ENCODE measurements around the gene TMCC2. TPM values are rescaled to one million over a fixed set of nuclear protein-coding genes. Genes with fewer than 3 reads are reported as not detected.

Gene TMCC2
- total RNA-seq, 1 donor from 2014 or later, result 6.8 TPM

- no peaks in the 10 kb centered on the region for H3K9me3 Mint-ChIP-seq
- H3K27me3 Mint-ChIP-seq (ENCODE audit: low read depth), result no peaks in the 10 kb centered on the region
- DNase-seq (ENCODE audit: low spot score in 2 of 2, unreplicated experiment in 2 of 2), result no peak
- H3K4me1 Mint-ChIP-seq, result peaks cover 72% of the 10 kb centered on the region
- TF ChIP-seq CTCF (IDR thresholded peaks at IDR 0.05; ENCODE audit: unreplicated experiment), result no peak
- H3K4me3 Mint-ChIP-seq, result no peak overlapping the region
- no peaks in the 10 kb centered on the region for H3K36me3 Mint-ChIP-seq
- no peak overlapping the region for H3K27ac Mint-ChIP-seq
These were observed 88.4 kb downstream of the TMCC2 start for GRCh38 chr1:205316161-205316566.

- no peak for TF ChIP-seq CTCF (IDR thresholded peaks at IDR 0.05; ENCODE audit: unreplicated experiment)
- no peaks in the 10 kb centered on the region for H3K9me3 Mint-ChIP-seq
- peak overlapping the region; percentile 60 for H3K27ac Mint-ChIP-seq
- no peak overlapping the region for H3K4me3 Mint-ChIP-seq
- peaks cover 79% of the 10 kb centered on the region for H3K4me1 Mint-ChIP-seq
- H3K27me3 Mint-ChIP-seq (ENCODE audit: low read depth), result no peaks in the 10 kb centered on the region
- DNase-seq (ENCODE audit: low spot score in 2 of 2, unreplicated experiment in 2 of 2), result peak; percentile 47 to 64
- H3K36me3 Mint-ChIP-seq, result no peaks in the 10 kb centered on the region
These were observed 89.7 kb downstream of the TMCC2 start for GRCh38 chr1:205317311-205317917.

- Mint-ChIP-seq H3K27ac (peak overlapping the region; percentile 59), H3K27me3 (ENCODE audit: low read depth) (no peaks in the 10 kb centered on the region), H3K36me3 (no peaks in the 10 kb centered on the region), H3K4me3 (peak overlapping the region; percentile 31), H3K9me3 (no peaks in the 10 kb centered on the region), H3K4me1 (peaks cover 70% of the 10 kb centered on the region)
- no peak for DNase-seq (ENCODE audit: low spot score in 2 of 2, unreplicated experiment in 2 of 2)
- TF ChIP-seq CTCF (IDR thresholded peaks at IDR 0.05; ENCODE audit: unreplicated experiment), result no peak
These were observed 90.7 kb downstream of the TMCC2 start for GRCh38 chr1:205318231-205318991.

- no peak overlapping the region for H3K27ac Mint-ChIP-seq
- H3K27me3 Mint-ChIP-seq (ENCODE audit: low read depth), result no peaks in the 10 kb centered on the region
- no peaks in the 10 kb centered on the region for H3K36me3 Mint-ChIP-seq
- H3K4me1 Mint-ChIP-seq, result peaks cover 60% of the 10 kb centered on the region
- H3K4me3 Mint-ChIP-seq, result peak overlapping the region; percentile 43
- DNase-seq (ENCODE audit: low spot score in 2 of 2, unreplicated experiment in 2 of 2), result no peak
- TF ChIP-seq CTCF (IDR thresholded peaks at IDR 0.05; ENCODE audit: unreplicated experiment), result no peak
- no peaks in the 10 kb centered on the region for H3K9me3 Mint-ChIP-seq
These were observed 91.6 kb downstream of the TMCC2 start for GRCh38 chr1:205319081-205320018.

- peak within 1 kb of the TSS; percentile 92 for H3K27ac Mint-ChIP-seq
- H3K36me3 Mint-ChIP-seq, result no peaks in the 10 kb centered on the region
- H3K4me1 Mint-ChIP-seq, result peaks cover 57% of the 10 kb centered on the region
- no peaks in the 10 kb centered on the region for H3K9me3 Mint-ChIP-seq
- TF ChIP-seq CTCF (IDR thresholded peaks at IDR 0.05; ENCODE audit: unreplicated experiment), result peak; percentile 19
- H3K27me3 Mint-ChIP-seq (ENCODE audit: low read depth), result peaks cover 2% of the 10 kb centered on the region
- peak; percentile 89 to 95 for DNase-seq (ENCODE audit: low spot score in 2 of 2, unreplicated experiment in 2 of 2)
- H3K4me3 Mint-ChIP-seq, result peak within 1 kb of the TSS; percentile 93
These were observed 93.6 kb downstream of the TMCC2 start, which contains the start of gene NUAK2 for GRCh38 chr1:205321162-205321958. TSS of gene NUAK2 (minus strand) at chr1:205321745. CDS start at chr1:205321628, 117 bp downstream.
